SK-N-SH treated with all-trans-retinoic acid at 6 μM for 48 hours (cell line): Measurements from ENCODE around the gene KRTAP5-2.

Source experiments
- ATAC-seq: fragments of 200-7000 bp; cut with Tn5 transposase; 3 replicates; pipeline ENCODE4 v1.9.1; 2020; ENCODE audit warnings: mild to moderate bottlenecking, moderate library complexity
- ARNTL ChIP-seq: fragments of 450-650 bp; formaldehyde crosslinking; IDR thresholded peaks from 2 replicates; pipeline ENCODE4 v1.5.0; 2020; ENCODE audit warnings: low read depth, mild to moderate bottlenecking, moderate library complexity, borderline replicate concordance
- CSDC2 ChIP-seq: fragments of 250-450 bp; sonication (Bioruptor Pico); IDR thresholded peaks from 2 replicates; pipeline ENCODE4 v1.5.0; 2020; ENCODE audit warnings: mild to moderate bottlenecking, moderate library complexity
- ESRRG ChIP-seq: fragments of 250-450 bp; sonication (Bioruptor Pico); IDR thresholded peaks from 2 replicates; pipeline ENCODE4 v1.6.1; 2021; ENCODE audit warnings: mild to moderate bottlenecking
- GLIS3 ChIP-seq: fragments of 250-450 bp; sonication (Bioruptor Pico); IDR thresholded peaks from 2 replicates; pipeline ENCODE4 v1.5.0; 2020; ENCODE audit warnings: mild to moderate bottlenecking, moderate library complexity
- OSR1 ChIP-seq: fragments of 250-450 bp; sonication (Bioruptor Pico); IDR thresholded peaks from 2 replicates; pipeline ENCODE4 v1.8.0; 2022; ENCODE audit warnings: moderate library complexity, mild to moderate bottlenecking, inconsistent platforms
- PPARA ChIP-seq: fragments of 250-450 bp; sonication (Bioruptor Pico); IDR thresholded peaks from 2 replicates; pipeline ENCODE4 v1.5.0; 2020; ENCODE audit warnings: mild to moderate bottlenecking, borderline replicate concordance
- RARB ChIP-seq: fragments of 250-450 bp; sonication (Bioruptor Pico); IDR thresholded peaks from 2 replicates; pipeline ENCODE4 v1.8.0; 2021; ENCODE audit warnings: mild to moderate bottlenecking, moderate library complexity
- SNAI2 ChIP-seq: fragments of 250-450 bp; sonication (Bioruptor Pico); IDR thresholded peaks from 2 replicates; pipeline ENCODE4 v1.5.0; 2020; ENCODE audit warnings: mild to moderate bottlenecking, moderate library complexity
- TCF4 ChIP-seq: fragments of 250-450 bp; sonication (Bioruptor Pico); IDR thresholded peaks from 2 replicates; pipeline ENCODE4 v1.8.0; 2021; ENCODE audit warnings: mild to moderate bottlenecking, moderate library complexity, borderline replicate concordance
- TOX ChIP-seq: fragments of 250-450 bp; sonication (Bioruptor Pico); IDR thresholded peaks from 2 replicates; pipeline ENCODE4 v1.8.0; 2021; ENCODE audit warnings: mild to moderate bottlenecking, moderate library complexity, borderline replicate concordance
- ZFP3 ChIP-seq: fragments of 250-450 bp; sonication (Bioruptor Pico); IDR thresholded peaks from 2 replicates; pipeline ENCODE4 v1.5.0; 2020; ENCODE audit warnings: mild to moderate bottlenecking, moderate library complexity
- ZFP30 ChIP-seq: fragments of 450-650 bp; formaldehyde crosslinking; IDR thresholded peaks from 2 replicates; pipeline ENCODE4 v1.5.0; 2022; ENCODE audit warnings: mild to moderate bottlenecking, moderate library complexity
- ZNF565 ChIP-seq: fragments of 450-650 bp; formaldehyde crosslinking; conservative IDR thresholded peaks from 2 replicates; pipeline ENCODE4 v1.5.0; 2020; ENCODE audit warnings: low read depth, mild to moderate bottlenecking, moderate library complexity
- ZNF70 ChIP-seq: fragments of 450-650 bp; formaldehyde crosslinking; IDR thresholded peaks from 2 replicates; pipeline ENCODE4 v1.5.0; 2020; ENCODE audit warnings: mild to moderate bottlenecking, moderate library complexity
- TF ChIP-seq, protein P1 (sequence below): fragments of 250-450 bp; sonication (Bioruptor Pico); IDR thresholded peaks from 2 replicates; pipeline ENCODE4 v1.5.0; 2020; ENCODE audit warnings: mild to moderate bottlenecking, moderate library complexity
- TF ChIP-seq, protein P2 (sequence below): fragments of 250-450 bp; sonication (Bioruptor Pico); IDR thresholded peaks from 2 replicates; pipeline ENCODE4 v1.8.0; 2020; ENCODE audit warnings: mild to moderate bottlenecking, moderate library complexity, borderline replicate concordance
- TF ChIP-seq, protein P3 (sequence below): fragments of 250-450 bp; sonication (Bioruptor Pico); IDR thresholded peaks from 2 replicates; pipeline ENCODE4 v1.5.1; 2020; ENCODE audit warnings: low read depth, mild to moderate bottlenecking, moderate library complexity
- TF ChIP-seq, protein P4 (sequence below): fragments of 250-450 bp; sonication (Bioruptor Pico); IDR thresholded peaks from 2 replicates; pipeline ENCODE4 v1.5.1; 2021; ENCODE audit warnings: mild to moderate bottlenecking, moderate library complexity
- TF ChIP-seq, protein P5 (sequence below): fragments of 250-450 bp; sonication (Bioruptor Pico); IDR thresholded peaks from 2 replicates; pipeline ENCODE4 v1.8.0; 2021; ENCODE audit warnings: low read depth, mild to moderate bottlenecking, moderate library complexity, borderline replicate concordance

Gene KRTAP5-2

DNA sequence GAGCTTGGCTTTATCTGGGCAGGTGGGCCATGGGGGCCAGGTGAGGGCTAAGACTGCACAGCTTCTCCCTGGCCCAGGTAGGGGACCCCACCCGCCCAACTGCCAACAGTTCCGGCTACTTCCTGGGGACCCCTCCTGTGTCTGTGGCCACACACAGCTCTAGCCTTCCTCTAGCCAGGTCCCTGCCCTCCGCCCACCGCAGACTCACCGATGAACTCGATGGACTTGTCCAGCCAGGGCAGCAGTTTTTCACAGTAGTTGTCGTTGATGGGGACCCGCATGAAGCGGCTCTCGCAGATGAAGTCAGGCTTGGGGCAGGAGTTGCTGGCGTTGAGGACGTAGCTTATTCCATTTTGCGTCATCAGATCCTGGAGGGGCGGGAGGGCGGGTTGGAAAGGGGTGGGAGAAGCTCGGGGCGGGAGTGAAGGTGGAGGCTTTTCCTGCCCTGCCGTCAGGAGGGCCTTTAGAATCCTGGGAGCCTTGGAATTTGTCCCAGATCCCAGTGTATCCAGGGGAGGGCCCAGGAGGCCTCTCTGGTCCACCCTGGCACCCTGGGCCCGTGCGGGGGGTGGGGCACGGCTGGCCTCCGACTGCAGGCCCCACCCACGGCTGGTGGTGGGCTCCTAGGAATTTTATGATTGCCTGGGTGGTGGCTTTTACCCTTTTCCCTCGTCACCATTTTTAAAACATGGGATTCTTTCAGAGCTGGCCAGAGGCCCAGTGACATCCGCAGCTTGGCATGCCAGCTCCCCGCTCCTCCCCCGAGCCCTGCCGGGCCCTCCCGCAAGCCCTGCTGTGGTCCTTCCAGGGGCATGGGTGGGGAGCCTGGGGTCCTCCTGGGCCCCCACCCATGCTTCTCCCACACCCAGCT, 40.0 kb downstream of the KRTAP5-2 start:
- TF ChIP-seq OSR1 (CRISPR knock-in tag) (no peak), SNAI2 (CRISPR knock-in tag) (no peak)
- TF ChIP-seq, protein P1, sequence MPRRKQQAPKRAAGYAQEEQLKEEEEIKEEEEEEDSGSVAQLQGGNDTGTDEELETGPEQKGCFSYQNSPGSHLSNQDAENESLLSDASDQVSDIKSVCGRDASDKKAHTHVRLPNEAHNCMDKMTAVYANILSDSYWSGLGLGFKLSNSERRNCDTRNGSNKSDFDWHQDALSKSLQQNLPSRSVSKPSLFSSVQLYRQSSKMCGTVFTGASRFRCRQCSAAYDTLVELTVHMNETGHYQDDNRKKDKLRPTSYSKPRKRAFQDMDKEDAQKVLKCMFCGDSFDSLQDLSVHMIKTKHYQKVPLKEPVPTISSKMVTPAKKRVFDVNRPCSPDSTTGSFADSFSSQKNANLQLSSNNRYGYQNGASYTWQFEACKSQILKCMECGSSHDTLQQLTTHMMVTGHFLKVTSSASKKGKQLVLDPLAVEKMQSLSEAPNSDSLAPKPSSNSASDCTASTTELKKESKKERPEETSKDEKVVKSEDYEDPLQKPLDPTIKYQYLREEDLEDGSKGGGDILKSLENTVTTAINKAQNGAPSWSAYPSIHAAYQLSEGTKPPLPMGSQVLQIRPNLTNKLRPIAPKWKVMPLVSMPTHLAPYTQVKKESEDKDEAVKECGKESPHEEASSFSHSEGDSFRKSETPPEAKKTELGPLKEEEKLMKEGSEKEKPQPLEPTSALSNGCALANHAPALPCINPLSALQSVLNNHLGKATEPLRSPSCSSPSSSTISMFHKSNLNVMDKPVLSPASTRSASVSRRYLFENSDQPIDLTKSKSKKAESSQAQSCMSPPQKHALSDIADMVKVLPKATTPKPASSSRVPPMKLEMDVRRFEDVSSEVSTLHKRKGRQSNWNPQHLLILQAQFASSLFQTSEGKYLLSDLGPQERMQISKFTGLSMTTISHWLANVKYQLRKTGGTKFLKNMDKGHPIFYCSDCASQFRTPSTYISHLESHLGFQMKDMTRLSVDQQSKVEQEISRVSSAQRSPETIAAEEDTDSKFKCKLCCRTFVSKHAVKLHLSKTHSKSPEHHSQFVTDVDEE: no peak
- TF ChIP-seq, all 23 proteins: peak for 0
- peak; percentile 82 for ATAC-seq

DNA sequence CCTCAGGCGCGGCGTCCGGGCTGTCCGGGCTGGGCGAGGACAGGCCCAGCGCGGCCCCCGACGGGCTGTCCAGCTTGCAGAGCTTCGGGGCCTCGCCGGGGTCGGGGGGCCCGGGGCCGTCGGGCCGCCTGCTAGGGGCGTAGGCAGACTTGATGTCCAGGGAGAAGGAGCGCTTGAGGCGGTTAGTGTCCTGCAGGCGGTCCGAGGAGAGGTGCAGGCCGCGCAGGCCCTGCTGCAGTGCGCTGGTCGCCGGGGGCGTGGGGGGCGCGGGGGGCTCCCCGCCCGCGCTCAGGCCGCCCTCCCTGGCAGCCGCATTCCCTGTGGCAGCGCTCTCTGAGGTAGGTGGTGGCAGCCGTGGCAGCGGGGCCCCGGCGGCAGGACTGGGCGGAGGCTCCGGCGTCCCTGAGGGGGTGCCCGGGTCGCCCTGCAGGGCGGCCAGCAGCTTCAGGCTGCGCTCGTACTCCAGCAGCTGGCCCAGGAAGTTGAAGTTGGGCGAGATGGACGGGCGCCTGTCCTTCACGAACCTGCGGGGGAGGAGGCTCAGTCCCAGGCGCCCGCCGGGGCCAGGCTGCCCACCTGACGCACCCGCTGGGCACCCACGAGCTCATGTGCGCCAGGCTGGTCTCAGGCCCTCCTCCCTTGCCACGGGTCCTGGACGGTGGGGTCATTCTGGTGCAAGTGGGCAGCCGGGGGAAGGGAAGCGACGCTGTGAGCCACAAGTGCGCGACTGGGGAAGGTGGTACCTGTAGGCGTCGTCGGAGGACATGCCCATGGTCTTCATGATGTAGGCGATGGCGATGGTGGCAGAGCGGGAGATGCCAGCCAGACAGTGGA, 40.8 kb downstream of the KRTAP5-2 start:
- TF ChIP-seq TOX (CRISPR knock-in tag) (no peak), RARB (no peak), OSR1 (CRISPR knock-in tag) (no peak)
- TF ChIP-seq, protein P2, sequence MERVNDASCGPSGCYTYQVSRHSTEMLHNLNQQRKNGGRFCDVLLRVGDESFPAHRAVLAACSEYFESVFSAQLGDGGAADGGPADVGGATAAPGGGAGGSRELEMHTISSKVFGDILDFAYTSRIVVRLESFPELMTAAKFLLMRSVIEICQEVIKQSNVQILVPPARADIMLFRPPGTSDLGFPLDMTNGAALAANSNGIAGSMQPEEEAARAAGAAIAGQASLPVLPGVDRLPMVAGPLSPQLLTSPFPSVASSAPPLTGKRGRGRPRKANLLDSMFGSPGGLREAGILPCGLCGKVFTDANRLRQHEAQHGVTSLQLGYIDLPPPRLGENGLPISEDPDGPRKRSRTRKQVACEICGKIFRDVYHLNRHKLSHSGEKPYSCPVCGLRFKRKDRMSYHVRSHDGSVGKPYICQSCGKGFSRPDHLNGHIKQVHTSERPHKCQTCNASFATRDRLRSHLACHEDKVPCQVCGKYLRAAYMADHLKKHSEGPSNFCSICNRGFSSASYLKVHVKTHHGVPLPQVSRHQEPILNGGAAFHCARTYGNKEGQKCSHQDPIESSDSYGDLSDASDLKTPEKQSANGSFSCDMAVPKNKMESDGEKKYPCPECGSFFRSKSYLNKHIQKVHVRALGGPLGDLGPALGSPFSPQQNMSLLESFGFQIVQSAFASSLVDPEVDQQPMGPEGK (CRISPR knock-in tag): no peak
- TF ChIP-seq, protein P3, sequence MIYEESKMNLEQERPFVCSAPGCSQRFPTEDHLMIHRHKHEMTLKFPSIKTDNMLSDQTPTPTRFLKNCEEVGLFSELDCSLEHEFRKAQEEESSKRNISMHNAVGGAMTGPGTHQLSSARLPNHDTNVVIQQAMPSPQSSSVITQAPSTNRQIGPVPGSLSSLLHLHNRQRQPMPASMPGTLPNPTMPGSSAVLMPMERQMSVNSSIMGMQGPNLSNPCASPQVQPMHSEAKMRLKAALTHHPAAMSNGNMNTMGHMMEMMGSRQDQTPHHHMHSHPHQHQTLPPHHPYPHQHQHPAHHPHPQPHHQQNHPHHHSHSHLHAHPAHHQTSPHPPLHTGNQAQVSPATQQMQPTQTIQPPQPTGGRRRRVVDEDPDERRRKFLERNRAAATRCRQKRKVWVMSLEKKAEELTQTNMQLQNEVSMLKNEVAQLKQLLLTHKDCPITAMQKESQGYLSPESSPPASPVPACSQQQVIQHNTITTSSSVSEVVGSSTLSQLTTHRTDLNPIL: no peak
- no peak for ATAC-seq

DNA sequence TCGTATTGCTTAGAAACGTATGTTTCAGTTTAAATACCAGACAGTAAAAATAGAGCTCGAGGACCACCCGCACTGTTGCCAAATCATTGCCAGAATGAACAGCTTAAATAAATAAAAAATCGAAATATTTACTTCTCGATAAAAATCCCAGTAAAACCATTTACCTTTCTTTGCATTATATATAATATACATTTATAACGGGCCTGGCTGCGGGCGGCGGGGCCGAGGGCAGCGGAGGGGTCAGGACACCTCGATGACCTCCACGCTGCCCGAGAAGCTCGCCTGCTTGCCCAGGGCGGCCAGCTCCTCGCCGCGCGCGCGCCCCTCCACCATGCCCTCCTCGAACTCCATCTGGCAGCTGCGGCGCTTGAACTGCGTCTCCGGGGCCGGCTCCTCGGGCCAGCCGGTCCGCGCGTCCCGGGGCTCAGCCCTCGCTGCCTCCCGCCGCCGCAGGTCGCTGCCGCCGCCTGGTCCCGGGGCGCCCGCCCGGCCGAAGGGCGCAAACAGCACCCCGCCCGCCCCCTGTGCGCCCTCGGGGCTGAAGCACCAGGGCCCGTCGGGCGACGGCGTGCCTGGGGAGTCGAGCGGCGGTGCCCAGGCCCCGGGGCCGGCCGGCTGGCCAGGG, 41.7 kb downstream of the KRTAP5-2 start:
- no peak for ATAC-seq
- TF ChIP-seq, protein P4, sequence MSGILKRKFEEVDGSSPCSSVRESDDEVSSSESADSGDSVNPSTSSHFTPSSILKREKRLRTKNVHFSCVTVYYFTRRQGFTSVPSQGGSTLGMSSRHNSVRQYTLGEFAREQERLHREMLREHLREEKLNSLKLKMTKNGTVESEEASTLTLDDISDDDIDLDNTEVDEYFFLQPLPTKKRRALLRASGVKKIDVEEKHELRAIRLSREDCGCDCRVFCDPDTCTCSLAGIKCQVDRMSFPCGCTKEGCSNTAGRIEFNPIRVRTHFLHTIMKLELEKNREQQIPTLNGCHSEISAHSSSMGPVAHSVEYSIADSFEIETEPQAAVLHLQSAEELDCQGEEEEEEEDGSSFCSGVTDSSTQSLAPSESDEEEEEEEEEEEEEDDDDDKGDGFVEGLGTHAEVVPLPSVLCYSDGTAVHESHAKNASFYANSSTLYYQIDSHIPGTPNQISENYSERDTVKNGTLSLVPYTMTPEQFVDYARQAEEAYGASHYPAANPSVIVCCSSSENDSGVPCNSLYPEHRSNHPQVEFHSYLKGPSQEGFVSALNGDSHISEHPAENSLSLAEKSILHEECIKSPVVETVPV (CRISPR knock-in tag): no peak
- TF ChIP-seq SNAI2 (CRISPR knock-in tag): no peak
- TF ChIP-seq ARNTL: no peak
- TF ChIP-seq ESRRG (CRISPR knock-in tag): no peak

DNA sequence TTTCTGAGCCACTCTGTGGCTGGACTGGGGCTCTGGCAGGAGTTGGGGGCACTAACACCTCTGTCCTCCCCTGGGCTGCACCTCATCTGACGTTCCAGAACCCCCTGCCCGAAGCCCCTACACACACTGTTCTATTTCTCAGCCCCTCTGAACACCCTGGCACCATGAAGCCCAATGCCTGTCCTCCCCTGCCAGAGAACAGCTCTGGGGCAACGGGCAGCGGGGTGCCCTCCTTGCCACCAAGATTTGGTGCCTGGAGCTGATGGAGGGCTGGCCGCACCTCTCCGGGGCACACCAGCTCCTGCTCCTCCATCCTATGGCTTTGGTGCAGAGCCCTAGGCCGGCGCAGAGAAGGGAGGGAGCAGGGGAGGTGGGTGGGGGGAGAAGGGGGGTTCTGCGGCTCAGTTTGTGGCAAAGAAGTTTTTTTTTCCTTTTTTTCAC, 42.4 kb downstream of the KRTAP5-2 start:
- no peak for TF ChIP-seq PPARA (CRISPR knock-in tag)
- no peak for TF ChIP-seq RARB
- TF ChIP-seq, protein P4 (CRISPR knock-in tag): no peak
- TF ChIP-seq ZFP30 (CRISPR knock-in tag): no peak
- TF ChIP-seq CSDC2 (CRISPR knock-in tag): no peak
- TF ChIP-seq ZNF565 (CRISPR knock-in tag): no peak
- no peak for TF ChIP-seq TCF4 (CRISPR knock-in tag)
- no peak for TF ChIP-seq SNAI2 (CRISPR knock-in tag)
- TF ChIP-seq TOX (CRISPR knock-in tag): no peak
- TF ChIP-seq, protein P5, sequence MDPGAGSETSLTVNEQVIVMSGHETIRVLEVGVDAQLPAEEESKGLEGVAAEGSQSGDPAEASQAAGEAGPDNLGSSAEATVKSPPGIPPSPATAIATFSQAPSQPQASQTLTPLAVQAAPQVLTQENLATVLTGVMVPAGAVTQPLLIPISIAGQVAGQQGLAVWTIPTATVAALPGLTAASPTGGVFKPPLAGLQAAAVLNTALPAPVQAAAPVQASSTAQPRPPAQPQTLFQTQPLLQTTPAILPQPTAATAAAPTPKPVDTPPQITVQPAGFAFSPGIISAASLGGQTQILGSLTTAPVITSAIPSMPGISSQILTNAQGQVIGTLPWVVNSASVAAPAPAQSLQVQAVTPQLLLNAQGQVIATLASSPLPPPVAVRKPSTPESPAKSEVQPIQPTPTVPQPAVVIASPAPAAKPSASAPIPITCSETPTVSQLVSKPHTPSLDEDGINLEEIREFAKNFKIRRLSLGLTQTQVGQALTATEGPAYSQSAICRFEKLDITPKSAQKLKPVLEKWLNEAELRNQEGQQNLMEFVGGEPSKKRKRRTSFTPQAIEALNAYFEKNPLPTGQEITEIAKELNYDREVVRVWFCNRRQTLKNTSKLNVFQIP: no peak
- TF ChIP-seq ZFP3 (CRISPR knock-in tag): no peak
- TF ChIP-seq ZNF70 (CRISPR knock-in tag): no peak
- no peak for TF ChIP-seq ESRRG (CRISPR knock-in tag)
- TF ChIP-seq, protein P2 (CRISPR knock-in tag): no peak
- no peak for TF ChIP-seq GLIS3
- ATAC-seq: no peak
